Panc1 (cell line): ENCODE results near the gene JAKMIP3. TPM values are rescaled to one million over a fixed set of nuclear protein-coding genes. Genes with fewer than 3 reads are reported as not detected.

Source experiments
- ATAC-seq: fragments of 200-7000 bp; cut with Tn5 transposase; 2 replicates; pipeline ENCODE4 v1.9.1; 2020; ENCODE audit warnings: mild to moderate bottlenecking, moderate library complexity
- BruUV-seq: library from RNA; stranded (reverse); fragments of 400-500 nt; replicated peaks from 2 replicates; lab custom pipeline; 2021; lab: Mats Ljungman, UMichigan
- CTCF ChIA-PET: fragments of 300-600 bp; sonication (Branson Sonifier 250); formaldehyde crosslinking; loops from one replicate; lab custom pipeline; 2022; ENCODE audit warnings: antibody characterized with exemption; lab: Charles Lee
- POLR2A ChIA-PET: fragments of 300-600 bp; sonication (Branson Sonifier 250); formaldehyde crosslinking; loops from one replicate; lab custom pipeline; 2022; ENCODE audit warnings: antibody characterized with exemption; lab: Charles Lee
- DNase-seq: peaks from one replicate; pipeline ENCODE4 v3.0.0-alpha.2; 2010; ENCODE audit warnings: low read depth, low spot score
- H3K27ac ChIP-seq: 2 replicates; pipeline ENCODE4 v1.5.1; 2011; ENCODE audit warnings: mild to moderate bottlenecking, low read length, inconsistent platforms
- H3K27me3 ChIP-seq: fragments of 200-500 bp; sonication (Bioruptor generic); 2 replicates; pipeline ENCODE4 v1.6.0; 2014; ENCODE audit warnings: low read length, inconsistent platforms; ENCODE audit not compliant: control insufficient read depth, insufficient read depth
- H3K36me3 ChIP-seq: fragments of 200-500 bp; sonication (Bioruptor generic); 2 replicates; pipeline ENCODE4 v1.5.1; 2014; ENCODE audit warnings: inconsistent platforms, mild to moderate bottlenecking, low read length, moderate library complexity; ENCODE audit not compliant: control insufficient read depth, insufficient read depth
- H3K4me1 ChIP-seq: 2 replicates; pipeline ENCODE4 v1.5.1; 2011; ENCODE audit warnings: inconsistent platforms, mild to moderate bottlenecking, low read length, moderate library complexity; ENCODE audit not compliant: control insufficient read depth, insufficient read depth
- H3K4me3 ChIP-seq, 2 experiments: 2 replicates each; pipeline ENCODE4 v1.5.1; 2011 to 2012; ENCODE audit warnings: low read depth in 2 of 2, low read length in 2 of 2, mild to moderate bottlenecking in 2 of 2, inconsistent platforms in 1 of 2, moderate library complexity in 1 of 2
- H3K9me3 ChIP-seq: fragments of 200-500 bp; sonication (Bioruptor generic); 2 replicates; pipeline ENCODE4 v1.5.1; 2014; ENCODE audit warnings: low read depth, mild to moderate bottlenecking, inconsistent platforms, low read length, moderate library complexity; ENCODE audit not compliant: control insufficient read depth, insufficient read depth
- POLR2AphosphoS5 ChIP-seq: IDR thresholded peaks from 2 replicates; pipeline ENCODE4 v1.6.1; 2012; ENCODE audit warnings: mild to moderate bottlenecking, low read depth, low read length, moderate library complexity
- SIN3A ChIP-seq: IDR thresholded peaks from 2 replicates; pipeline ENCODE4 v1.6.1; 2012; ENCODE audit warnings: low read depth, mild to moderate bottlenecking, low read length, moderate library complexity, borderline replicate concordance; ENCODE audit not compliant: insufficient read depth
- TCF7L2 ChIP-seq: IDR thresholded peaks from 2 replicates; pipeline ENCODE4 v1.6.1; 2011; ENCODE audit warnings: mild to moderate bottlenecking, low read depth, low read length, inconsistent platforms
- in situ Hi-C: cut with HindIII; loops from 2 replicates; pipeline ENCODE4 v1.10.0; 2016; ENCODE audit warnings: low sequenced_read_pairs, low pct_unique_long_range_greater_than_20kb
- intact Hi-C: fragments of 100-400 bp; cut with micrococcal nuclease; formaldehyde crosslinking; loops from one replicate; pipeline ENCODE4 v1.10.0; 2022; ENCODE audit not compliant: unreplicated experiment
- total RNA-seq: library from RNA; stranded (reverse); gene quantifications from one replicate; pipeline ENCODE4 v1.2.1, GENCODE V29; 2021; ENCODE audit not compliant: unreplicated experiment
- TF ChIP-seq, protein P1 (sequence below), 2 experiments: IDR thresholded peaks; 2 replicates each; pipeline ENCODE4 v1.6.1; 2011 to 2012; ENCODE audit warnings: low read depth in 2 of 2, control low read depth in 1 of 2, low read length in 1 of 2, mild to moderate bottlenecking in 1 of 2, moderate library complexity in 1 of 2; ENCODE audit not compliant: insufficient read depth in 1 of 2
- TF ChIP-seq, protein P2 (sequence below): fragments of 450-650 bp; IDR thresholded peaks from 2 replicates; pipeline ENCODE4 v1.5.1; 2017; ENCODE audit warnings: mild to moderate bottlenecking

Gene JAKMIP3
- total RNA-seq, 1 experiment from 2014 or later, result 1.5 TPM

DNA sequence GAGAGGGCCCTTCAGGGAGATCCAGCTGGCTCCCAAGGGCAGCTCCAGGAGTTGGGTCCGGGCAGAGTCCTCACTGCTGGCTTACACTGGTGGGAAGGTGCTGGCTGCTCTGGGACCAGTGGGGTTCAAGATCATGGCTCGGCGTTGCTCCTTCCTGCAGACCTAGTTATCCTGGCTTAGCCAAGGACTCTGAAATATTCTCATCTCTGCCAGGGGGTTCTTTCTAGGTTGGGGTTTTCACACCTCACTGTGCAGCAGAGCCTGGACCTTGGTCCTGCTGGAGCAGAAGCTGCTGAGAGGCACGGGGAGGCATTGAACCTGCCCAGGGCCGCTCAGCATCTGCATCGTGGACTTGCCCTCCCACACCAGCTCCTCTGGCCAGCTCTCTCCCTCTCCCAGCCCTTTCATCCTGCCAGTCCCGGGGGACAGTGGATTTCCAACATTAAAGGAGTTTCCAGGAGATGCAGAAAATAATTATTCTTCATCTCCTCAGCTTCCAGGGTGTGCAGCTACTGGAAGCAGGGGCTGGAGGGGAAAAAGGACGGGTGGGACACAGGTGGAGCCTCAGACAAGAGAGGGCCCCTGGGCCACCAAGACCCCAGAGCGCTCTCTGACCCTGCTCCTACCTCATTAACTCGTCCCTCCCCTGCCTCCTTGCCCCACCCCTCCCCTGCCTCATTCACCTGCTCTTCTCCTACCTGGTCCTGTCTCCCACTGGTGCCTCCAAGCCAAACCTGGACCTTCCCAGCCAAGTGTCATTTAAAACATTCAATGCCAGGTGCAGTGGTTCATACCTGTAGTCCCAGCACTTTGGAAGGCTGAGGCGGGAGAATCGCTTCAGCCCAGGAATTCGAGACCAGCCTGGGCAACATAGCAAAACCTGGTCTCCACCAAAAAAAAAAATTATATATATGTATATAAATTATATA is 42.5 kb downstream of the JAKMIP3 start:
- H3K27ac ChIP-seq, result no peak overlapping the region
- no peaks in the 10 kb centered on the region for H3K27me3 ChIP-seq
- TF ChIP-seq POLR2AphosphoS5 (no peak), TCF7L2 (no peak), SIN3A (no peak)
- TF ChIP-seq, protein P1, sequence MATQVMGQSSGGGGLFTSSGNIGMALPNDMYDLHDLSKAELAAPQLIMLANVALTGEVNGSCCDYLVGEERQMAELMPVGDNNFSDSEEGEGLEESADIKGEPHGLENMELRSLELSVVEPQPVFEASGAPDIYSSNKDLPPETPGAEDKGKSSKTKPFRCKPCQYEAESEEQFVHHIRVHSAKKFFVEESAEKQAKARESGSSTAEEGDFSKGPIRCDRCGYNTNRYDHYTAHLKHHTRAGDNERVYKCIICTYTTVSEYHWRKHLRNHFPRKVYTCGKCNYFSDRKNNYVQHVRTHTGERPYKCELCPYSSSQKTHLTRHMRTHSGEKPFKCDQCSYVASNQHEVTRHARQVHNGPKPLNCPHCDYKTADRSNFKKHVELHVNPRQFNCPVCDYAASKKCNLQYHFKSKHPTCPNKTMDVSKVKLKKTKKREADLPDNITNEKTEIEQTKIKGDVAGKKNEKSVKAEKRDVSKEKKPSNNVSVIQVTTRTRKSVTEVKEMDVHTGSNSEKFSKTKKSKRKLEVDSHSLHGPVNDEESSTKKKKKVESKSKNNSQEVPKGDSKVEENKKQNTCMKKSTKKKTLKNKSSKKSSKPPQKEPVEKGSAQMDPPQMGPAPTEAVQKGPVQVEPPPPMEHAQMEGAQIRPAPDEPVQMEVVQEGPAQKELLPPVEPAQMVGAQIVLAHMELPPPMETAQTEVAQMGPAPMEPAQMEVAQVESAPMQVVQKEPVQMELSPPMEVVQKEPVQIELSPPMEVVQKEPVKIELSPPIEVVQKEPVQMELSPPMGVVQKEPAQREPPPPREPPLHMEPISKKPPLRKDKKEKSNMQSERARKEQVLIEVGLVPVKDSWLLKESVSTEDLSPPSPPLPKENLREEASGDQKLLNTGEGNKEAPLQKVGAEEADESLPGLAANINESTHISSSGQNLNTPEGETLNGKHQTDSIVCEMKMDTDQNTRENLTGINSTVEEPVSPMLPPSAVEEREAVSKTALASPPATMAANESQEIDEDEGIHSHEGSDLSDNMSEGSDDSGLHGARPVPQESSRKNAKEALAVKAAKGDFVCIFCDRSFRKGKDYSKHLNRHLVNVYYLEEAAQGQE (IDR thresholded peaks at IDR 0.05; ENCODE audit: insufficient read depth in 1 of 2, low read depth in 2 of 2, low read length in 1 of 2), result no peak
- TF ChIP-seq, protein P2, sequence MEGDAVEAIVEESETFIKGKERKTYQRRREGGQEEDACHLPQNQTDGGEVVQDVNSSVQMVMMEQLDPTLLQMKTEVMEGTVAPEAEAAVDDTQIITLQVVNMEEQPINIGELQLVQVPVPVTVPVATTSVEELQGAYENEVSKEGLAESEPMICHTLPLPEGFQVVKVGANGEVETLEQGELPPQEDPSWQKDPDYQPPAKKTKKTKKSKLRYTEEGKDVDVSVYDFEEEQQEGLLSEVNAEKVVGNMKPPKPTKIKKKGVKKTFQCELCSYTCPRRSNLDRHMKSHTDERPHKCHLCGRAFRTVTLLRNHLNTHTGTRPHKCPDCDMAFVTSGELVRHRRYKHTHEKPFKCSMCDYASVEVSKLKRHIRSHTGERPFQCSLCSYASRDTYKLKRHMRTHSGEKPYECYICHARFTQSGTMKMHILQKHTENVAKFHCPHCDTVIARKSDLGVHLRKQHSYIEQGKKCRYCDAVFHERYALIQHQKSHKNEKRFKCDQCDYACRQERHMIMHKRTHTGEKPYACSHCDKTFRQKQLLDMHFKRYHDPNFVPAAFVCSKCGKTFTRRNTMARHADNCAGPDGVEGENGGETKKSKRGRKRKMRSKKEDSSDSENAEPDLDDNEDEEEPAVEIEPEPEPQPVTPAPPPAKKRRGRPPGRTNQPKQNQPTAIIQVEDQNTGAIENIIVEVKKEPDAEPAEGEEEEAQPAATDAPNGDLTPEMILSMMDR, result no peak
- DNase-seq, result no peak
- CTCF ChIA-PET, result no interaction called here
- H3K36me3 ChIP-seq, result no peaks in the 10 kb centered on the region
- intact Hi-C loops, result no loop called here
- no peak overlapping the region for H3K4me3 ChIP-seq
- ATAC-seq, result no peak
- no peaks in the 10 kb centered on the region for H3K4me1 ChIP-seq
- BruUV-seq, result no TSS peak
- POLR2A ChIA-PET, result no interaction called here
- H3K9me3 ChIP-seq, result no peaks in the 10 kb centered on the region
- in situ Hi-C loops, result no loop called here

- POLR2A ChIA-PET, result no interaction called here
Observed at GRCh38 chr10:132109341-132110110, 43.8 kb downstream of the JAKMIP3 start.

More at GRCh38 chr10:132109341-132110110, 43.8 kb downstream of the JAKMIP3 start:
- Histone ChIP-seq H3K4me3 (no peak overlapping the region), H3K27me3 (no peaks in the 10 kb centered on the region), H3K27ac (no peak overlapping the region), H3K9me3 (no peaks in the 10 kb centered on the region), H3K4me1 (no peaks in the 10 kb centered on the region), H3K36me3 (no peaks in the 10 kb centered on the region)
- intact Hi-C loops, result no loop called here
- DNase-seq (no peak), ATAC-seq (no peak)
- in situ Hi-C loops, result no loop called here
- CTCF ChIA-PET, result no interaction called here
- TF ChIP-seq, protein P1 (IDR thresholded peaks at IDR 0.05; ENCODE audit: insufficient read depth in 1 of 2, low read depth in 2 of 2, low read length in 1 of 2), result no peak
- TF ChIP-seq POLR2AphosphoS5, result no peak
- TF ChIP-seq, protein P2, result no peak
- TF ChIP-seq TCF7L2, result no peak
- TF ChIP-seq SIN3A, result no peak
- BruUV-seq, result no TSS peak
